OCI-LY7 (cell line): Measurements from ENCODE around the gene PLPP4. TPM values are rescaled to one million over a fixed set of nuclear protein-coding genes. Genes with fewer than 3 reads are reported as not detected.

Source experiments
- BruUV-seq: library from RNA; stranded (reverse); fragments of 400-500 nt; replicated peaks from 2 replicates; lab custom pipeline; 2021; lab: Mats Ljungman, UMichigan
- CTCF ChIA-PET: fragments of 300-600 bp; sonication (Branson Sonifier 250); formaldehyde crosslinking; loops from one replicate; lab custom pipeline; 2022; ENCODE audit warnings: antibody characterized with exemption; ENCODE audit not compliant: unreplicated experiment; lab: Charles Lee
- POLR2A ChIA-PET: fragments of 300-600 bp; sonication (Branson Sonifier 250); formaldehyde crosslinking; loops from one replicate; lab custom pipeline; 2022; ENCODE audit warnings: antibody characterized with exemption; lab: Charles Lee
- DNase-seq: peaks from one replicate; pipeline ENCODE4 v3.0.0-alpha.2; 2015; ENCODE audit warnings: low spot score
- H2AFZ ChIP-seq: fragments of 200-600 bp; sonication (generic), shearing (Covaris generic); 2 replicates; pipeline ENCODE4 v1.6.1; 2014; ENCODE audit warnings: mild to moderate bottlenecking, antibody characterized with exemption, low read length, moderate library complexity
- H3K27ac ChIP-seq: fragments of 200-600 bp; sonication (generic); 2 replicates; pipeline ENCODE4 v1.5.1; 2014; ENCODE audit warnings: mixed run types, low read depth, mild to moderate bottlenecking, moderate library complexity, low read length, inconsistent platforms; ENCODE audit not compliant: poor library complexity, severe bottlenecking
- H3K36me3 ChIP-seq: fragments of 200-600 bp; sonication (generic); 2 replicates; pipeline ENCODE4 v1.6.1; 2014; ENCODE audit warnings: mild to moderate bottlenecking, antibody characterized with exemption, low read length, moderate library complexity, mixed read lengths; ENCODE audit not compliant: insufficient read depth
- H3K4me1 ChIP-seq: fragments of 200-600 bp; sonication (generic); 2 replicates; pipeline ENCODE4 v1.5.1; 2014; ENCODE audit warnings: mild to moderate bottlenecking, low read length; ENCODE audit not compliant: insufficient read depth, poor library complexity, severe bottlenecking
- H3K4me2 ChIP-seq: fragments of 200-600 bp; sonication (generic); 2 replicates; pipeline ENCODE4 v1.6.1; 2014; ENCODE audit warnings: mild to moderate bottlenecking, low read length
- H3K4me3 ChIP-seq: fragments of 200-600 bp; sonication (generic); 2 replicates; pipeline ENCODE4 v1.5.1; 2014; ENCODE audit warnings: mild to moderate bottlenecking, low read depth, low read length; ENCODE audit not compliant: poor library complexity, severe bottlenecking
- H3K79me2 ChIP-seq: fragments of 200-600 bp; sonication (generic); 2 replicates; pipeline ENCODE4 v1.6.1; 2016; ENCODE audit warnings: low read depth, mild to moderate bottlenecking, low read length, moderate library complexity, mixed read lengths; ENCODE audit not compliant: insufficient read depth
- H3K9me2 ChIP-seq: fragments of 200-600 bp; sonication (generic); 2 replicates; pipeline ENCODE4 v1.6.1; 2016; ENCODE audit warnings: mild to moderate bottlenecking, low read length, mixed read lengths; ENCODE audit not compliant: insufficient read depth
- H3K9me3 ChIP-seq: fragments of 200-600 bp; sonication (generic); 2 replicates; pipeline ENCODE4 v1.6.1; 2014; ENCODE audit warnings: mild to moderate bottlenecking, mixed run types, low read length, mixed read lengths
- H4K20me1 ChIP-seq: fragments of 200-600 bp; sonication (generic); 2 replicates; pipeline ENCODE4 v1.6.1; 2014; ENCODE audit warnings: mild to moderate bottlenecking, antibody characterized with exemption, low read length, moderate library complexity, mixed read lengths; ENCODE audit not compliant: insufficient read depth
- EZH2phosphoT487 ChIP-seq: fragments of 200-600 bp; sonication (generic); IDR thresholded peaks from 2 replicates; pipeline ENCODE4 v1.6.1; 2018; ENCODE audit warnings: low read depth, borderline replicate concordance, mild to moderate bottlenecking, mixed run types, antibody characterized with exemption, low read length, moderate library complexity, mixed read lengths
- intact Hi-C: fragments of 100-400 bp; cut with micrococcal nuclease; formaldehyde crosslinking; loops from one replicate; pipeline ENCODE4 v1.10.0; 2022; ENCODE audit not compliant: unreplicated experiment
- total RNA-seq, 2 experiments: library from RNA; depleted of rRNA in 1 of 2; stranded (reverse); fragments of >200 nt in 1 of 2; shearing (Covaris generic) in 1 of 2; gene quantifications; 2 replicates each; pipeline ENCODE4 v1.2.3, GENCODE V29; 2014 to 2022
- TF ChIP-seq, protein P1 (sequence below): fragments of 200-600 bp; sonication (generic); conservative IDR thresholded peaks from 2 replicates; pipeline ENCODE4 v1.5.1; 2014; ENCODE audit warnings: mild to moderate bottlenecking, antibody characterized with exemption, low read length, moderate library complexity, mixed read lengths

PLPP4 gene
- total RNA-seq, 2 experiments from 2014 or later: not detected

DNA sequence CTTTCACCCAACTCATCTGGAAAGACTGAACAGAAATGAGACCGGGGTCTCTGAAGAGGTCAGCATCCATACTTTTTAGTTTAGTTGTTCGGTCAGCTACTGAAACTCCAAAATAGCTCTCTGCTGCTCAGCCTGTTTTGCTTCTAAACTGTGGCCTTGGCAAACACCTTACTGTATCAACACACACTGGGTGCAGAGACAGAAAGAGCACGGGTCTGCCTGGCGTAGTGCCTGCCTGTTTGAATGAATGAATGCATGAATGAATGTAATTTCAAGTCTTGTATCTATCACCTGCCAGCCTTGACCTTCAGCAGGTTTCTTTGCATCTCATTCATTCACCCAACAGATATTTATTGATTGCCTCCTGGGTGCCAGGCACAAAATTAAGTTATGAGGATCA, 98.4 kb downstream of the PLPP4 start:
- Histone ChIP-seq H3K36me3 (no peaks in the 10 kb centered on the region), H2AFZ (no peak overlapping the region), H3K9me3 (no peaks in the 10 kb centered on the region), H3K79me2 (no peaks in the 10 kb centered on the region), H3K4me2 (no peak overlapping the region), H3K9me2 (no peaks in the 10 kb centered on the region), H4K20me1 (no peaks in the 10 kb centered on the region), H3K4me3 (no peak overlapping the region), H3K4me1 (no peaks in the 10 kb centered on the region), H3K27ac (no peak overlapping the region)
- BruUV-seq: no TSS peak
- intact Hi-C loops: no loop called here
- POLR2A ChIA-PET: no interaction called here
- TF ChIP-seq, protein P1, sequence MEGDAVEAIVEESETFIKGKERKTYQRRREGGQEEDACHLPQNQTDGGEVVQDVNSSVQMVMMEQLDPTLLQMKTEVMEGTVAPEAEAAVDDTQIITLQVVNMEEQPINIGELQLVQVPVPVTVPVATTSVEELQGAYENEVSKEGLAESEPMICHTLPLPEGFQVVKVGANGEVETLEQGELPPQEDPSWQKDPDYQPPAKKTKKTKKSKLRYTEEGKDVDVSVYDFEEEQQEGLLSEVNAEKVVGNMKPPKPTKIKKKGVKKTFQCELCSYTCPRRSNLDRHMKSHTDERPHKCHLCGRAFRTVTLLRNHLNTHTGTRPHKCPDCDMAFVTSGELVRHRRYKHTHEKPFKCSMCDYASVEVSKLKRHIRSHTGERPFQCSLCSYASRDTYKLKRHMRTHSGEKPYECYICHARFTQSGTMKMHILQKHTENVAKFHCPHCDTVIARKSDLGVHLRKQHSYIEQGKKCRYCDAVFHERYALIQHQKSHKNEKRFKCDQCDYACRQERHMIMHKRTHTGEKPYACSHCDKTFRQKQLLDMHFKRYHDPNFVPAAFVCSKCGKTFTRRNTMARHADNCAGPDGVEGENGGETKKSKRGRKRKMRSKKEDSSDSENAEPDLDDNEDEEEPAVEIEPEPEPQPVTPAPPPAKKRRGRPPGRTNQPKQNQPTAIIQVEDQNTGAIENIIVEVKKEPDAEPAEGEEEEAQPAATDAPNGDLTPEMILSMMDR: no peak
- no peak for DNase-seq
- CTCF ChIA-PET: no interaction called here

DNA sequence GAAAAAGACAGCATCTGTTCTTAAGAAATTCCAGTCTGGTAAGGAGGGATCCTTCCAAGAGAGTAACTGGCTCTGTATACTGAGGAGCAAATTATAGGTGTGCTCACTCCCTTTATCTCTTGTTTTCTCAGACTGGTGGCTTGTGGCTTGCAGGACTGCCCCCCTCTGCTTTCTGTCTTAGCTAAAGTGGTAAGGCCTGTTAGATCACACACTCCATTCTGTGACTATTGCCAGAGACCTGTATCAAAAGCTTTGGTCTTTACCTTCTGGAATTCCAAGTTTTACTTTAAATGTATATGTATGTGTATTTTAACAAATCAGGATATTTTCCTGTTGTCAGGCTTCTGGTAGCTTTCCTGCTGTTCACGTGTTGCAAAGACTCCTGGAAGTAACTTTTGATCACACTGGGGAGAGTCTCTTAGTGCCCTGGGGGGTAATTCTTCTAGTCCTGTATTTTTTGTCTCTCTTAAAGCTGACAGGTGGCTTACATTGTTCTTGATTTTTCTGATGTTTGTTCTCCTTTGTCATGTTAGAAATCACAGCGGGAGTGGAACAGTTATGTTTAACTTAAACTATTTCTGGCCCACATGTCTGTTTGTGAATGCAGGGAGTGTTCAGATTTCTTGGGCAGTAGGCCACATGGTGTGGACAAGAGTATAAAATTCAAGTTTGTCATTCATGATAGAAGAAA, 99.0 kb downstream of the PLPP4 start:
- intact Hi-C loops: no loop called here
- CTCF ChIA-PET: no interaction called here
- no peaks in the 10 kb centered on the region for H3K36me3 ChIP-seq
- H3K4me1 ChIP-seq: no peaks in the 10 kb centered on the region
- H3K9me3 ChIP-seq: no peaks in the 10 kb centered on the region
- no peak overlapping the region for H3K4me3 ChIP-seq
- H3K79me2 ChIP-seq: no peaks in the 10 kb centered on the region
- no peak overlapping the region for H3K4me2 ChIP-seq
- H3K27ac ChIP-seq: no peak overlapping the region
- H3K9me2 ChIP-seq: no peaks in the 10 kb centered on the region
- no TSS peak for BruUV-seq
- H4K20me1 ChIP-seq: no peaks in the 10 kb centered on the region
- no peak for TF ChIP-seq EZH2phosphoT487
- TF ChIP-seq, protein P1: no peak
- no peak overlapping the region for H2AFZ ChIP-seq
- POLR2A ChIA-PET: no interaction called here
- no peak for DNase-seq

DNA sequence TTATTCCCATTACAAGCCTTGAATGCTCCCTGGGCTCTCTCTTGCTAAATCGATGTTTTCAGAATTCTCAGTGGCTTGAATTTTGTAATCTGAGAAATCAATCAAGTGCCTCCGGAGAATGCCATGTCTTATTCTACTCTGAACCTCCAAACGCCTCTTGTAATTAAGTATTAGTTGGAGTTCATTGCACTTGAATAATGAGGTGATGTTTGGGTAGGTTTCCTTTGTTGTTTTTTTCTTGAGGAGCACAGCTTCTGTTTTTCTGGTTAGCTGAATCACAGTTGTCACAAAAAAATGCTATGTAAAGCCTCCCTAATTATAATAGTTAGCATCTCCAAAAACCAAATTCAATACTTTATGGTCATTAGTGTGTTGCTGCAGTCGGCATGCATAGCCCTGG, 100.3 kb downstream of the PLPP4 start:
- no peak for TF ChIP-seq EZH2phosphoT487
- no peaks in the 10 kb centered on the region for H3K9me2 ChIP-seq
- no peak overlapping the region for H2AFZ ChIP-seq
- no peak overlapping the region for H3K4me3 ChIP-seq
- no peaks in the 10 kb centered on the region for H3K9me3 ChIP-seq
- no TSS peak for BruUV-seq
- H3K27ac ChIP-seq: no peak overlapping the region
- no peaks in the 10 kb centered on the region for H3K4me1 ChIP-seq
- no peaks in the 10 kb centered on the region for H3K79me2 ChIP-seq
- CTCF ChIA-PET: no interaction called here
- no peak for DNase-seq
- intact Hi-C loops: no loop called here
- POLR2A ChIA-PET: no interaction called here
- no peaks in the 10 kb centered on the region for H4K20me1 ChIP-seq
- H3K4me2 ChIP-seq: no peak overlapping the region
- no peaks in the 10 kb centered on the region for H3K36me3 ChIP-seq
